ENCODE data around the gene KANK3. TPM values are rescaled to one million over a fixed set of nuclear protein-coding genes. Genes with fewer than 3 reads are reported as not detected.

Gene KANK3
- total and polyA plus RNA-seq, 9 of the 15 experiments (the other 6 are each of a cell fraction or from before 2014, with no cell fraction given): 0.03 to 0.40 (median 0.08) TPM; not detected in 6

- TF ChIP-seq, protein P1, sequence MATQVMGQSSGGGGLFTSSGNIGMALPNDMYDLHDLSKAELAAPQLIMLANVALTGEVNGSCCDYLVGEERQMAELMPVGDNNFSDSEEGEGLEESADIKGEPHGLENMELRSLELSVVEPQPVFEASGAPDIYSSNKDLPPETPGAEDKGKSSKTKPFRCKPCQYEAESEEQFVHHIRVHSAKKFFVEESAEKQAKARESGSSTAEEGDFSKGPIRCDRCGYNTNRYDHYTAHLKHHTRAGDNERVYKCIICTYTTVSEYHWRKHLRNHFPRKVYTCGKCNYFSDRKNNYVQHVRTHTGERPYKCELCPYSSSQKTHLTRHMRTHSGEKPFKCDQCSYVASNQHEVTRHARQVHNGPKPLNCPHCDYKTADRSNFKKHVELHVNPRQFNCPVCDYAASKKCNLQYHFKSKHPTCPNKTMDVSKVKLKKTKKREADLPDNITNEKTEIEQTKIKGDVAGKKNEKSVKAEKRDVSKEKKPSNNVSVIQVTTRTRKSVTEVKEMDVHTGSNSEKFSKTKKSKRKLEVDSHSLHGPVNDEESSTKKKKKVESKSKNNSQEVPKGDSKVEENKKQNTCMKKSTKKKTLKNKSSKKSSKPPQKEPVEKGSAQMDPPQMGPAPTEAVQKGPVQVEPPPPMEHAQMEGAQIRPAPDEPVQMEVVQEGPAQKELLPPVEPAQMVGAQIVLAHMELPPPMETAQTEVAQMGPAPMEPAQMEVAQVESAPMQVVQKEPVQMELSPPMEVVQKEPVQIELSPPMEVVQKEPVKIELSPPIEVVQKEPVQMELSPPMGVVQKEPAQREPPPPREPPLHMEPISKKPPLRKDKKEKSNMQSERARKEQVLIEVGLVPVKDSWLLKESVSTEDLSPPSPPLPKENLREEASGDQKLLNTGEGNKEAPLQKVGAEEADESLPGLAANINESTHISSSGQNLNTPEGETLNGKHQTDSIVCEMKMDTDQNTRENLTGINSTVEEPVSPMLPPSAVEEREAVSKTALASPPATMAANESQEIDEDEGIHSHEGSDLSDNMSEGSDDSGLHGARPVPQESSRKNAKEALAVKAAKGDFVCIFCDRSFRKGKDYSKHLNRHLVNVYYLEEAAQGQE (IDR thresholded peaks at IDR 0.05; ENCODE audit: borderline replicate concordance): no peak
- TF ChIP-seq, protein P1 (CRISPR knock-in tag; IDR thresholded peaks at IDR 0.05; ENCODE audit: low read depth): no peak
- TF ChIP-seq EP400 (IDR thresholded peaks at IDR 0.05): no peak
- no peak for TF ChIP-seq CEBPG (CRISPR knock-in tag; IDR thresholded peaks at IDR 0.05)
- TF ChIP-seq CEBPG (tag; conservative IDR thresholded peaks at IDR 0.05 in 1 of 2, IDR thresholded peaks at IDR 0.05 in 1 of 2): no peak
- no peak for TF ChIP-seq FOS (IDR thresholded peaks at IDR 0.05; ENCODE audit: extremely low read depth, insufficient read length)
- TF ChIP-seq DNMT1 (IDR thresholded peaks at IDR 0.05): no peak
- peak; percentile 26; the same call in 1 of the 2 replicates for TF ChIP-seq STAT5B (CRISPR knock-in tag; IDR thresholded peaks at IDR 0.05)
- TF ChIP-seq ZNF408 (CRISPR knock-in tag; IDR thresholded peaks at IDR 0.05; ENCODE audit: low read depth): no peak
- no peak for TF ChIP-seq PPARD (CRISPR knock-in tag; IDR thresholded peaks at IDR 0.05)
- TF ChIP-seq ZSCAN29 (IDR thresholded peaks at IDR 0.05): no peak
- no peak for TF ChIP-seq SIN3A (IDR thresholded peaks at IDR 0.05; ENCODE audit: borderline replicate concordance in 2 of 2, control insufficient read depth in 1 of 2, low read depth in 2 of 2, low read length in 2 of 2)
- TF ChIP-seq MTA2 (IDR thresholded peaks at IDR 0.05; ENCODE audit: low read depth): no peak
- TF ChIP-seq ZNF75A (CRISPR knock-in tag; IDR thresholded peaks at IDR 0.05): no peak
- no peak for TF ChIP-seq CSDE1 (IDR thresholded peaks at IDR 0.05)
- no peak; the same call in 1 of the 2 replicates for TF ChIP-seq POLR2A (conservative IDR thresholded peaks at IDR 0.05)
- TF ChIP-seq POLR2H (tag; IDR thresholded peaks at IDR 0.05; ENCODE audit: low read depth): no peak
- TF ChIP-seq BACH1 (tag; IDR thresholded peaks at IDR 0.05): 0 out of 2 replicates have a peak, but pooled peaks have one; percentile 49
- no peak for TF ChIP-seq KLF10 (CRISPR knock-in tag; IDR thresholded peaks at IDR 0.05)
- no peak for TF ChIP-seq CREM (IDR thresholded peaks at IDR 0.05; ENCODE audit: low read depth)
- no peak for TF ChIP-seq USF2 (CRISPR knock-in tag; IDR thresholded peaks at IDR 0.05)
- TF ChIP-seq ZNF146 (CRISPR knock-in tag; IDR thresholded peaks at IDR 0.05; ENCODE audit: unreplicated experiment): no peak
- TF ChIP-seq SMARCC2 (IDR thresholded peaks at IDR 0.05; ENCODE audit: low read depth): no peak
- TF ChIP-seq PRPF4 (IDR thresholded peaks at IDR 0.05; ENCODE audit: insufficient read depth, low read depth, low read length, poor library complexity, severe bottlenecking): no peak
- TF ChIP-seq SLC30A9 (CRISPR knock-in tag; IDR thresholded peaks at IDR 0.05): no peak
Measured at GRCh38 chr19:8386990-8387389, 43.9 kb upstream of the KANK3 start (continued).

Data from K562 (cell line).